Stimulated activated naive CD4-positive, alpha-beta T cell treated with Interleukin-2 at 50 U/mL for 16 hours (primary cell): ENCODE results near the gene IGHMBP2.
"Not testable (repeated sequence)": the region's sequence is repeated elsewhere in the genome, so short reads cannot be mapped to it uniquely, and the experiment has no call there.

Experiments used
- DNase-seq: peaks from one replicate; lab custom pipeline; 2025; lab: John Stamatoyannopoulos, UW

The IGHMBP2 gene

DNA sequence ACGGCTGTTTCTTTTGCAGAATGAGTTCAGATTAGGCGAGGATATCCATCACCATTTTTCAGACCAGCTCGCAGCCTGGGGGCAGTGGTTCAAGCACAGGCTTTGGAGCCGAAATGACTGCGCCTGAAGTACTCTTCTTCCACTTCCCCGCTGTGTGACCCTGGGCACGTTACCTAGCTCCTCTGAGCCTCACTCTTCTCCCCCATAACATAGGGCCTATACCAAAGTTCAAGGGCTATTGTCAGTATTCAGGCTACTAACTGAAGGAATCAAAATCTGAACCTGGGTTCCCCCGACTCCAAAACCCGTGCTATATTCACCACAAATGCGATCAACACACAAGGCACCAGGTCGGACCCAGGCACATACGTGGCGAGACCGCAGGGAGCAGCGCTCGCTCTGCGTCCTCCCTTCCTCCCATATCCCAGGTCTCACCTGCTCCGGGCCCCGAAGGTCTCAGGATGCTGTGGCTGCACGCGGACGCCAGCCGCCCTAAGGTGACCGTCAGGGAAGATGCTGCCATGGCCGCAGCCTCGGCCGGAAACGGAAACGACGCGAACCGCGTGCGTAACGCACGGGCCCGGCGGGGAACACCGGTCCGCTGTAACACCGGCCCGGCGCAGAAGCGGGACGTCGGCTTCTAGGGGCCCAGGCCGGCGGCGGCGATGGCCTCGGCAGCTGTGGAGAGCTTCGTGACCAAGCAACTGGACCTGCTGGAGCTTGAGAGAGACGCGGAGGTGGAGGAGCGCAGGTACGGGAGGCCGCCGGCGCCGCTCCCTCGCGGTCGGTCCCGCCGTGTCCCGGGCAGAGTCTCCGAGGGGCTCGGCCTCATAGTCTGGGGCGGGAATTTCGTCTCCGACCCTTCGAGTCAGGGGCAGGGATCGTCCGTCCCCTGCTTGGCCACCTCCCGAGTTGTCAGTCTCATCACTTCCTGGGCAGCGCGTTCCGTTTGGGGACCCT lies at the start of gene IGHMBP2, which contains the start of gene MRPL21:
Gene IGHMBP2, plus strand, starts transcription at position 604 of the 960 bp plus-strand sequence. Its CDS starts 62 bp downstream, at position 666.
Gene MRPL21, minus strand, starts transcription at position 545 of the 960 bp plus-strand sequence. Its CDS starts 22 bp downstream, at position 523.
- peak; percentile 74 for DNase-seq

DNA sequence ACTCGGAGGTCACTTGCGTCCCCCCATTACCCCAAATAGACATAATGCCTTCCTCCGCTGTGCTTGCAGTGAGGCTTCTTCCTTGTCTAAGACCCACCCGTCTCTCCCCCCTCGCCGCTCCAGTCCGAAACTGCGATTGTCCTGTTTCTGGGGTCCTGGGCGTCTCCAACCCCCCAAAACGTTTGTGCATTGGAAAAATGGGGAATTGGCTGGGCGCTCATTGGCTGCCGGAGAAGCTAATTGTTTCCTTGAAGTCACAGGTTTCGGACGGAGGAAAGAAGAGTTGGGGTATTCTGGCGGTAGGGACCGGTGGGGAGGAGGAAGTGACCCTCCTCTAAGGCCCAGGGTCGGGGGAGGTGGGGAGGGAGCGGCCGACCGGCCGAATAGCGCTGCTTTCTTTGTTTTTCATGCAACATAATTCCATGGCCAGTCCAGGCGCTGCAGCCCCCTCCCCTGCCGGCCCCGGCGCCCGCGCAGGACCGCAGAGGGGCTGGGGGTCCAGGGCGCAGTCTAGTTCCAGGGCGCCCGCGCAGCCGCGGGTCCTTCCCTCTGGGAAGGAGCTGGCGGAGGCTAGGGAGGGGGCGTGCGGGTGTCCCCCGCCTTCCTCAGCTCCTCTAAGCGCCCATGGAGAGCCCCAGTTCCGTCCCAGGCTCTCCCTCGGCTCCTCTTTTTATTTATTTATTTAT lies 49.3 kb upstream of the IGHMBP2 start:
- no peak for DNase-seq

DNA sequence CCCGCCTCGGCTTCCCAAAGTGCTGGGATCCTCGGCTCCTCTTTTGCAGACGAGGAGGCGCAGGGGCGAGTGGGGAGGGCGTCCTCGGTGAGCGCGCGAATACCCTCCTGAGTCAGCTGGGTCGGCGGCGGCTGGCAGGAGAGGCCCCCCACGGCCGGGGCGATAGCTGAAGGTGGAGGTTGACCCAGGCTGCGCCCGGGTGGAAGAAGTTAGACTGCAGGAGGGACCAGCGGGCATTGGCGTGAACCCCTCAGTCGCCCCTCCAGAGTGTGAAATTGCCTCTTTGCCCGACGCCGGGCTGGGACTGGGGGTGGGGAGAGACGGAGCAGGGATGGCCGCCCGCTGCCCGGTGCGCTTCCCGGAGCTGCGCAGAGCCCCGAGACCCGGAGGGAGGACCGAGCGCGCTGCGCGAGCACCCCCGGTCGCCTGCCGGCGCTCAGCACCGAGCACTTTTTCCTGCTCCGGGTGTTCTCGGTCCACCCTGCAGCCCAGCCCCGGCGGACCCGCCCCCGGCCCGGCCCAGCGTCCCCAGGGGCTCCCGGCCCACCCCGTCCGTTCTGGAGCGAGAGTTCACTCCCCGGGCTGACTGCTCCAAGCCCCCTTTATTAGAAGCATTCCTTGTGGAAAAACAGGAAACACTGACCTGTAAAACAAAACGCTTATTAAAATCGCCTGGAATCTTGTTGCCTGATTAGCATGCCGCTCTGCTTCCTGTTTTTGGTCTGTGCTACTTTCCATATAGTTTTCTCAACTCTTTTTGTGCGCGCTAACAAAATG lies 48.3 kb upstream of the IGHMBP2 start:
- DNase-seq = peak; percentile 4

DNA sequence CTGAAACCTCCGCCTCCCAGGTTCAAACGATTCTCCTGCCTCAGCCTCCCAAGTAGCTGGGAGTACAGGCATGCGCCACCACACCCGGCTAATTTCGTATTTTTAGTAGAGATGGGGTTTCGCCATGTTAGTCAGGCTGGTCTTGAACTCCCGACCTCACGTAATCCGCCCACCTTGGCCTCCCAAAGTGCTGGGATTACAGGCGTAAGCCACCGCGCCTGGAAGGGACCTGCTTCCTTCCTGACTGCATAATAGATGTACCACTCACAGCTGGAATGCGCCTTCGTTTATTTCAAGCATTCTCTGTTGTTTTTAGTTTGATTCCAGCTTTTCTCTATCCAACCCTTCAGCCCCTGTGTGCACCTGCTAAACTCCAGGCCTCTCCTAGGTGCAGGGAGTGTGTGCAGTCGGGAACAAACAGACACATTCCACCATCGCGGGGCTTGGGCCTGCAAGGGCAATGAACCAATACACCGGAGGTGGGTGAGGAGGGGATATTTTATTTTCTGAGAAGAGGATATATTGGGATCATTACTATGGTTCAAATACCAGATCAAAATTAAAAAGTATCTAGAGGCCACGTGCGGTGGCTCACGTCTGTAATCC lies 47.2 kb upstream of the IGHMBP2 start:
- not testable (repeated sequence) for DNase-seq

DNA sequence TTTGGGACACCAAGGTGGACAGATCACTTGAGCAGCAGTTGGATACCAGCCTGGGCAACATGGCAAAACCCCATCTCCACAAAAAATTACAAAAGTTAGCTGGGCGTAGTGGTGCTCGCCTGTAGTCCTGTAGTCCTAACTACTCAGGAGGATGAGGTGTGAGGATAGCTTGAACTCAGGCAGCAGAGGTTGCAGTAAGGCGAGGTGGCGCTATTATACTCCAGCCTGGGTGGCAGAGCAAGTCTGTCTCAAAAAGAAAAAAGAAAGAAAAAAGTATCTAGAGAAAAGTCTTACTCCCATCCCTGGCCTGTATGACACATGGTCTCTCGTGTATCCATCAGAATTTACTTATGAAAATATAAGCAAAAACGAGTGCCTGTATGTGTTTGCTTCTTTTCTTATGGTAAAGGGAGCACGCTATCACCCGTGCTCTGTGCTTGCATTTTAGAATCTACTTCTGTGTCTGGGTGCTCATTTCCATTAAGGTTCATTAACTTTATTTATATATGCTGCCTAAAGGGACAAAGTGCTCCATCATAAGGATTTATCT lies 46.6 kb upstream of the IGHMBP2 start:
- no peak for DNase-seq

DNA sequence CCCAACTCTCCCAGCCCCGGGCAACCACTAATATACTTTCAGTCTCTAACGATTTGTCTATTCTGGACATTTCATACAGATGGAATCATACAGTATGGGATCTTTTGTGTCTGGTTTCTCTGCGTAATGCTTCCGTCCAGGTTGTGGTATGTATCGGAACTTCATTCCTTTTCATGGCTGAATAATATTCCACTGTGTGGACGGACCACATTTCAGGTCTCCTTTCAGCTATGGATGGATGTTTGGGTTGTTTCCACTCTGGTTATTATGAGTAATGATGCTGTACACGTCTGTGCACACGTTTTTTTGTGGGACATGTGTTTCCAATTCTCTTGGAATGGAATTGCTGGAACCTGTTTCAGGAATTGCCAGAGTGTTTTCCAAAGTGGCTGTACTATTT lies 44.6 kb upstream of the IGHMBP2 start:
- no peak for DNase-seq

DNA sequence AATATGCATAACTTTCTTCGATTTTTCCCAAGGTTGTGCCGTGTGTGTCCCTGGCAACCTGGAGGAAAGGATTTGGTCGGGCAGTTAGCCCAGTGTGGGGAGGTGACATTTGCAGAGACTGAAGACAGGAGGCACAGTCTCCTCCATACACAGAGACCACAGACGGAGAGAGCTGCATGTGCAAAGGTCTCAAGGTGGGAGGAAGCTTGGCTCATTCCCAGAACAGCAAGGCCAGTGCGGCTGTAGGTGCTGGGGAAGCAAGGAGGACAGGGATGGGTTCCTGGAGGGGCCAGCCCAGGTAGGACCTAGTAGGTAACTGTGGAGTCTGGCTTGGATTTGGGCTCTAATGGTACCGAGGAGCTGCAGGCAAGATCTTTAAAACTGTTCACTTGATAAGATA lies 41.3 kb upstream of the IGHMBP2 start:
- no peak for DNase-seq

DNA sequence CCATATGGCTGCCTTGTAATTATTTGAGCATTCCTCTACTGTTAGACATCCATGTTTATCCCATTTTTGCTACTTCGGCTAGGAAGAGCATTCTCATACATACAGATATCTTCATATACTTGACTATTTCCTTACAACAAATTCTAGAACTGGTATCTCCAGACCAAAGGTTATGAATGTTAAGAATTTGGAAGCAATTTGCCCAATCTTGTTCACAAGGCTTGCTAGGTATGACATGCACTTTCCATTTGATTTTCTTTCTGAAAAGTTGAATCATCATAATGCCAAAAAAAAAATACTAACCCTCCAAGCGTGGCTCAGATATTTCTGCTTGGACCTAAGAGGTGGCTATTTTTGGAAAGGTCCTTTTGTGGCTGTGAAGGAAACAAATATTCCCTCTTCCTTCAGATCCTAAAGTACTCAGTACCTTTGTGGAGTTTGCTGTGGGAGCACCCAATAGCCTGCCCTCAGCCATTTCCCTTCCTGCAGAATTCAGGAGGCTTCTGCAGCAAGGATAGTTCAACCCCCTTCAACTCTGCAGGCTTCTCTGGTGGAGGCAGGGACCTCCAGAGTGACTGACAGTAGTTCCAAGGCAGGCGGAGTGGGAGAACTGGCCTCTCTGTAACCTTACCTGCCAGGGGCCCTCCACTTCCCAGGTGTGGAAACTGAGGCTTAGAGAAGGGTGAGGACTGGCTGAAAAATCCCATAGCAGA lies 40.0 kb upstream of the IGHMBP2 start:
- no peak for DNase-seq

DNA sequence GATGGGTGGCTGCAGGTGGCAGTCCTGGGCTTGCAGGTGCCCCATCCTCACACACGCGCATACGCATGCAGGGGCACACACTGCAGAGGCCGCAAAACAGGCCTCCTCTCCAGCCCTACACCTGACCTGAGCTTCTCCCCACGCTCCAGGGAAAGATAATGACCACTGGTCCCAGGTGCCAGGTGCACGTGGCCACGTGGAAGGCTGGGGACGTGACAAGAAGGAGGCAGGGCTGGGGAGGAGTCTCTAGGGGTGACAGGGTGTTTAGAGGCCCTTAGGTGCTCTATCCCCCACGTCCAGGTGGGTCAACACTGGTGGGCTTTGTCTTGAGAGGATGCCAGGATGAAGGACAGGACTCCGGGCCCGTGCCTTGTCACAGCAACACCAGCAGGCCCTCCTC lies 38.5 kb upstream of the IGHMBP2 start:
- no peak for DNase-seq

DNA sequence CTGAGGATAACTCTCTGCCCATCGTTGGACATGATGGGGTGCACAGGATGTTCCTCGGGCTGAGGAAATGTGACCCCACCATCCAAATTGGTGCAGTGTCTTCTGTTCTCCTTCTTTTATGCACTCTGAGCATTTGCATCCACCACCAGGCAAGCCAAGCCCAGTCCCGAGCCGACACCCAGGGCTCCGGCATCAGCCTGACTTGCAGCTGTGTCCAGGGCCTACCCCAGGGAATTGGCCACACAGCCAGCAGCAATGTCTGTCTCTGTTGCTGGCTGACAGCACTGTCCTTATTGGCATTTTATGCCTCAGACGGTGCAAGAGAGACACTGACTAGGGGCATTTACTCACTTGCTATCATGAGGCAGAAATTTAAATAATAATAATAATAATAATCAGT lies 36.6 kb upstream of the IGHMBP2 start:
- no peak for DNase-seq

DNA sequence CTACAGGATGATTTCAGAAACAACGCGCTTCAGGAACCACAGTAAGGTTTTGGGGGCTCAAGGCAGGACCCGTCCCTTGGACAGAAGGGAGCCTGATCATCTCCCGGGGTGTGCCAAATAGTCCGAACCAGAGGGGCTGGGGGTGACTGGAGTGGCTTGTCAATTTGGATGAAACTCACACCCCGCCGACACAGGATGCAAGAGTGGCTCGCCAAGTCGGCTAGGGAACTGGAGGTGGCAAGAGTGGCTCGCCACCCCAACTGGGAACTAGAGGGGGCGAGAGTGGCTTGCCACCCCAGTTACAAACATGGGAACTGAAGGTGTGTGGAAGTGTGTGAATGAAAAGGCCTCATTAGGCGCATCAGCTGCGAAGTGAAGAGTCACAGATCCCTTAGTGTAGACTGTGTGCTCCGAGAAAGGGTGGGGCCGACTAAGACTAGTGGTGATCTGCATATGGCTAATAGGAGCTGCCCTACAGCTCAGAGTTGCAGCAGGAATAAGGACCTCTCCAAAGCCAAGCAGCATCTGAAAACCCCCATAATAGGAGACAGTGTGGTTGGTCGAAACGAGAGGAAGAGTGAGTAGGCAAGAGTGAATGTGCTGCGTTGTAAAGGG lies 35.4 kb upstream of the IGHMBP2 start:
- no peak for DNase-seq

DNA sequence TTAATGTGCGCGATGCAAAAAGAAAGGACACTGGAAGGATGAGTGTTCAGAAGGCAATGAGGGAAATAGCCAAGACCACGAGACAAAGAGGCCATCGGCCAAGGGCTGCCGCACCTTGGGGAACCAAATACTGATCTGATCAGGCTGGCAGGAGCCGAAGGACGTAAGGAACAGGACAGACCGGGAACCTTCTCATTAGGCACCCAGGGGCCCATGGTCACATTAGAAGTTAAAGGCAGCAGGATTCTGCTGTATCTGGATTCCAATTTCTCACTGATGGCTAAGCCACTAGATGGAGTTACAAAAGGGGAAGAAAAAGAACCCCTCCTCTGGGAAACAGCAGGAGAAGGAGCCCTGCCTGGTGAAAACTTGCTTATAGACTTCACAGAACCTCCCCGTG lies 33.2 kb upstream of the IGHMBP2 start:
- no peak for DNase-seq

DNA sequence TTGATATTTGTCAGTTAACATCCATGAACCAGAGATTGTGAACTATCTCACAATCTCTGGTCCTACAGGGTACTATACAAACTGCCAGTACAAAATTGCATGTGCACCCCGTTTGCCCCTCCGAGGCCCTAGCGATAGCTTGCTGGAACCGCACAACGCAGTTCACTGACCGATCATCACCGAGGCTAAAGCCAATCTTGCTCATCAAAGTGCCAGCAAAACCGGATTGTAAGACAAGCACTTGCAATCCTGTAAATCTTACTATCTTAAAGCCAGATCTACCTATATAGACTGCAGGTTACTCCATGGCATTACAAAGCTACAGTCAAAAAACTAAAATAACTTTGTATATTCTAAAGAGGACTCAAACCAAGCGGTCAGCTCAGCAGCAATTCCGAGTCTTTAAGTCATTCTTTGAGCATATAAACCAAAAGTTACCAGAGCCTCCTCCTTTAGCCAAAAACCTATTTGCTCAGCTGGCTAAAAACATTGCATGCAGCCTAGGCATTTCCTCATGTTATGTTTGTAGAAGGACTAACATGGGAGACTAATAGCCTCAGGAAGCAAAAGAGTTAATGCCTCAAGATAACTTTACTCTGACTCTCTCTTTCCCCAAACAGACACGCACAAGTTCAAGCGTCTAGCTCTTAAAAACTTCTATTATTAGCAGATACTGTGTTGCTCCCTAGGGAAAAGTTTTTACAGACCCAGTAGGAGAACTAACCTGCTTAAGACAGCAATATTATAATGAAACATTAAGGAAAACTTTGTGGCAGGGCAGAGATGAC lies 31.3 kb upstream of the IGHMBP2 start:
- DNase-seq = no peak

DNA sequence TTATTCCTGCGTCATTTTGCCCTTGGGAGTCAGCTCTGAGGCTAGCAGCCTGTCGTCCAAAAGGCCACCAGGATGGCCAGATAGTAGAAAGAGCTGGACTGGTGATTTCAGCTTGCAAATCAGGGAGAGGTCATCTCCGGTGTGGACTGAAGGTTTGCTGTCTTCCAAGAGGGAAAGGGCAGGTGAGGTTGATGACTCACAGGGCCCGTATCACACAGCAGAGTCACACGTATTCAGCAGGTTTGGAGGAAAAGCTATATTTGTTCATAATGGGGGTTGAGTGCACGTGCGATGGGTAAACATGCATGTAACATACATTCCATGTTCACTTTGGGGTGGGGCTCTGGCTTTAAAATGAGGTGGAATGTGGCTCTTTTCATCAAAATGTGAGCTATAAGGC lies 25.7 kb upstream of the IGHMBP2 start:
- DNase-seq = no peak

DNA sequence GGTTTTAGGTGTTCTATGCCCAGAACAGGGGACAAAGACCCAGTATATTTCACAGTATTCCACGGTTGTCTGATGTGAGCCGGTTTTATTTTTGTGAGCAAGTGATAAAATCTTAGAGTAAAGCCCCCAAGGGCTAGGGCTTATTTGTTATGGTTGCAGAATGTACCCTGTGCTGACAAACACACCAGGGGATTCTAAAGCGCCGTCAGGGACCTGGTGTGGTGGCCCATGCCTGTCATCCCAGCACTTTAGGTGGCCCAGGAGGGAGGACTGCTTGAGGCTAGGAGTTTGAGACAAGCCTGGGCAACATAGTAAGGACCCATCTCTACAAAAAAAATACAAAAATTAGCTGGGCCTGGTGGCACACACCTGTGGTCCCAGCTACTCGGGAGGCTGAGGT lies 22.8 kb upstream of the IGHMBP2 start:
- DNase-seq = no peak

DNA sequence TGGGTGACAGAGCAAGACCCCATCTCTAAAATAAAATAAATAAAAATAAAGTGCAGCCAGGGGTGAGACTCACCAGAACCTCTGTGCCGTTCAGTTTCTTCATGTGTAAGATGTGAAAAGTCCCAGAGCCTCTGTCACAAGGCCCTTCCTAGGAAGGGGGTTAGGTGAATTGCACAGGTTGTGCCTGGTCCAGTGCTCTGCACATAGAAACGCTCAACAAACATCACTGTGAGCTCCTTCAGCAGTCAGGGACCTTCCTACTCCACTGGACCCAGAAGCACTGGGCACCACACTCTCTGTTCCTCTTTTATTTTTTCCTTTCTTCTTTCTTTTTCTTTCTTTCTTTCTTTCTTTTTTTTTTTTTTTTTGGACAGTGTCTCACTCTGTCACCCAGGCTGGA lies 22.4 kb upstream of the IGHMBP2 start:
- DNase-seq = no peak

DNA sequence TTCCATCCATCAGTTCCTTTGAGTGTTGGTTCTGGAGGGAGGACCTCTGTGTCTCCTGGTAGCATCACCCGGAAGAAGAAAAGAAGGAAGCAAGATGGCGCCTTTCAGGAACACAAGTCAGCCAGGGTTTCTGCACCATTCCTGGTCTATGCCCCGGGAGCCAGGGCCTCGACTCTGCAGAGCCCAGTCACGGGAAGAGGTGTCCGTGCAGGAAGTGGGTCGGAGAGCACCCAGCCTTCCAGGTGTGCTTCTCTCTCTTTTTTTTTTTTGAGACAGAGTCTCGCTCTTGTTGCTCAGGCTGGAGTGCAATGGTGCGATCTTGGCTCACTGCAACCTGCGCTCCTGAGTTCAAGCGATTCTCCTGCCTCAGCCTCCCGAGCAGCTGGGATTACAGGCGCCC lies 21.3 kb upstream of the IGHMBP2 start:
- no peak for DNase-seq

DNA sequence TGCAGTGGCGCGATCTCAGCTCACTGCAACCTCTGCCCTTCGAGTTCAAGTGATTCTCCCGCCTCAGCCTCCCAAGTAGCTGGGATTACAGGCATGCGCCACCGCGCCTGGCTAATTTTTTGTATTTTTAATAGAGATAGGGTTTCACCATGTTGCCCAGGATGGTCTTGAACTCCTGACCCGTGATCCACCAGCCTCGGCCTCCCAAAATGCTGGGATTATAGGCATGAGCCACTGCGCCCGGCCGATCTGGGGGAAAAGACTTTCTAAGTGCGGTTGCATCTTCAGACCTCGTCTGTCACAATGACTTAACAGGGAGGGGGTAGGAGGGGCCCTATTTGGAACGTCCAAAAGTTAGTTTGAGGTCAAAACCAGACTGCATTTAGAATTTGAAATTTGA lies 18.9 kb upstream of the IGHMBP2 start:
- not testable (repeated sequence) for DNase-seq

DNA sequence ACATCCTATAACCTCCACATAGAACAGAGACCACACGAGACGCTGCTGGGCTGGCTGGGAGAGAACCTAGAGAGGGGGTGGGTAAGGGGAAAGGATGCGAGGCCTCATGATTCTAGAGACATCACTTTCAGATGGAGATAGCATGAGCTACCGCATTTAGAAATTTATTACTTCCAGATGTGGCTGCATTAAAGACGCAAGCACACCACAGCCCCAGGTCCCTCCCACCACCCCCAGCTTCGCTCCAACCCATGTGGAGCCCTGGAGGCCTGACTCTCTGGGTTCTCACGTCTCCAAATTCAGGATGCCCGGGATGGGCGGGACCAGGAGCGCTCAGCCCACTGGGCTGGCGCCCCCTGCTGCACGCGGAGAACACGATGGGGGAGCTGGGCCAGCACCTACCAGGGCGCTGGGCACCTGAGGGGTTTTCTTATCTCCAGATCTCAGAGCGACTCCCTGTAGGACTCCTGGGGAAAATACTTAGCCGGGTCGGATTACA lies 13.7 kb upstream of the IGHMBP2 start:
- DNase-seq = no peak
